CD4-positive, alpha-beta T cell (primary cell): ENCODE measurements around the gene PSRC1. TPM values are rescaled to one million over a fixed set of nuclear protein-coding genes. Genes with fewer than 3 reads are reported as not detected.

ENCODE experiments used
- ATAC-seq: fragments of 200-7000 bp; cut with Tn5 transposase; one replicate; pipeline ENCODE4 v1.10.0; 2022; ENCODE audit warnings: mild to moderate bottlenecking; ENCODE audit not compliant: poor library complexity
- CTCF ChIA-PET: fragments of 350-600 bp; sonication (Branson Sonifier 250); formaldehyde crosslinking; loops from one replicate; lab custom pipeline; 2021; ENCODE audit warnings: antibody characterized with exemption, inconsistent platforms; lab: Charles Lee
- POLR2A ChIA-PET: fragments of 350-600 bp; sonication (Branson Sonifier 250); formaldehyde crosslinking; loops from one replicate; lab custom pipeline; 2021; ENCODE audit warnings: antibody characterized with exemption, inconsistent platforms; lab: Charles Lee
- DNase-seq, 14 experiments: peaks; one replicate each; pipeline ENCODE4 v3.0.0-alpha.2; 2013 to 2020; ENCODE audit warnings: mixed read lengths in 2 of 14
- H3K27ac ChIP-seq, 2 donors: one replicate each; pipeline versions ENCODE4 v1.5.1 to v1.7.0; 2013; ENCODE audit warnings: low read length in 2 of 2, low read depth in 1 of 2, mild to moderate bottlenecking in 1 of 2
- H3K27me3 ChIP-seq, 2 experiments: 1 replicate in 1 of 2; 2 replicates in 1 of 2; pipeline versions ENCODE4 v1.6.1 to v1.7.0; 2013; ENCODE audit warnings: low read length in 2 of 2, control low read depth in 1 of 2, mild to moderate bottlenecking in 1 of 2, moderate library complexity in 1 of 2; ENCODE audit not compliant: insufficient read depth in 2 of 2, control insufficient read depth in 1 of 2
- H3K36me3 ChIP-seq: one replicate; pipeline ENCODE4 v1.6.1; 2013; ENCODE audit warnings: low read length, control low read depth; ENCODE audit not compliant: insufficient read depth
- H3K4me1 ChIP-seq: one replicate; pipeline ENCODE4 v1.6.1; 2013; ENCODE audit warnings: low read length, control low read depth; ENCODE audit not compliant: insufficient read depth
- H3K4me3 ChIP-seq: one replicate; pipeline ENCODE4 v1.5.1; 2013; ENCODE audit warnings: mild to moderate bottlenecking, low read length, moderate library complexity
- H3K9me3 ChIP-seq, 2 experiments: 1 replicate in 1 of 2; 2 replicates in 1 of 2; pipeline versions ENCODE4 v1.6.1 to v1.7.0; 2013; ENCODE audit warnings: low read length in 2 of 2, mild to moderate bottlenecking in 2 of 2, control low read depth in 1 of 2, moderate library complexity in 1 of 2; ENCODE audit not compliant: control insufficient read depth in 1 of 2, insufficient read depth in 1 of 2
- H3K27ac Mint-ChIP-seq: one replicate; pipeline ENCODE4 v1.8.0; 2020; ENCODE audit warnings: mixed read lengths
- H3K27me3 Mint-ChIP-seq: one replicate; pipeline ENCODE4 v1.8.0; 2021; ENCODE audit warnings: mixed read lengths
- H3K36me3 Mint-ChIP-seq: one replicate; pipeline ENCODE4 v1.8.0; 2021; ENCODE audit warnings: low read depth, mixed read lengths
- H3K4me1 Mint-ChIP-seq: one replicate; pipeline ENCODE4 v1.8.0; 2021; ENCODE audit warnings: low read depth, mixed read lengths
- H3K4me3 Mint-ChIP-seq: one replicate; pipeline ENCODE4 v1.8.0; 2020; ENCODE audit warnings: mild to moderate bottlenecking, mixed read lengths
- H3K9me3 Mint-ChIP-seq: one replicate; pipeline ENCODE4 v1.8.0; 2020; ENCODE audit warnings: mixed read lengths
- CTCF ChIP-seq: fragments of 200-600 bp; IDR thresholded peaks from one replicate; pipeline ENCODE4 v1.8.0; 2022; ENCODE audit warnings: antibody characterized with exemption, mild to moderate bottlenecking
- intact Hi-C, 2 experiments: fragments of 100-400 bp; cut with DNase I in 1 of 2; cut with micrococcal nuclease in 1 of 2; formaldehyde crosslinking; loops; one replicate each; pipeline versions ENCODE4 v1.15.1 to v1.9.0; 2023 to 2025; cut with DNase I, micrococcal nuclease
- total RNA-seq, 174 experiments: library from RNA in 2 of 174; stranded (reverse) in 2 of 174; gene quantifications; one replicate each; pipeline ENCODE4 v1.2.3 and lab custom pipeline; 2021 to 2026

The PSRC1 gene
- total RNA-seq, 2 experiments from 2014 or later = 0.22 to 0.91 TPM

GRCh38 chr1:109315288-109315687, 32.3 kb upstream of the PSRC1 start:
- Histone ChIP-seq H3K27ac (no peak overlapping the region), H3K4me1 (no peaks in the 10 kb centered on the region), H3K4me3 (no peak overlapping the region), H3K9me3 (no peaks in the 10 kb centered on the region), H3K36me3 (no peaks in the 10 kb centered on the region), H3K27me3 (no peaks in the 10 kb centered on the region)
- DNase-seq (no peak), ATAC-seq (no peak)
- CTCF ChIA-PET = no interaction called here
- H3K4me1 Mint-ChIP-seq = no peaks in the 10 kb centered on the region
- H3K4me3 Mint-ChIP-seq = no peak overlapping the region
- H3K27me3 Mint-ChIP-seq = no peaks in the 10 kb centered on the region
- no peak for TF ChIP-seq CTCF
- intact Hi-C loops = no loop called here
- H3K36me3 Mint-ChIP-seq = no peaks in the 10 kb centered on the region
- no peaks in the 10 kb centered on the region for H3K9me3 Mint-ChIP-seq
- POLR2A ChIA-PET = no interaction called here
- H3K27ac Mint-ChIP-seq = no peak overlapping the region

GRCh38 chr1:109314795-109315194, 31.9 kb upstream of the PSRC1 start:
- no peak for TF ChIP-seq CTCF
- ChIA-PET POLR2A (no interaction called here), CTCF (no interaction called here)
- intact Hi-C loops = no loop called here
- H3K36me3 ChIP-seq = no peaks in the 10 kb centered on the region
- DNase-seq (no peak), ATAC-seq (no peak)
- no peak overlapping the region for H3K27ac ChIP-seq
- Mint-ChIP-seq H3K9me3 (no peaks in the 10 kb centered on the region), H3K27me3 (no peaks in the 10 kb centered on the region), H3K4me1 (no peaks in the 10 kb centered on the region), H3K36me3 (no peaks in the 10 kb centered on the region), H3K4me3 (no peak overlapping the region), H3K27ac (no peak overlapping the region)
- H3K27me3 ChIP-seq = no peaks in the 10 kb centered on the region
- H3K4me3 ChIP-seq = no peak overlapping the region
- no peaks in the 10 kb centered on the region for H3K9me3 ChIP-seq
- no peaks in the 10 kb centered on the region for H3K4me1 ChIP-seq

GRCh38 chr1:109312978-109313775, 30.2 kb upstream of the PSRC1 start:
- ATAC-seq (no peak), DNase-seq (no peak)
- Histone ChIP-seq H3K27me3 (peaks cover 0 to 3% of the 10 kb centered on the region in 2 experiments), H3K27ac (no peak overlapping the region), H3K4me1 (no peaks in the 10 kb centered on the region), H3K4me3 (no peak overlapping the region), H3K36me3 (no peaks in the 10 kb centered on the region), H3K9me3 (no peaks in the 10 kb centered on the region)
- POLR2A ChIA-PET = no interaction called here
- CTCF ChIA-PET = no interaction called here
- Mint-ChIP-seq H3K4me1 (no peaks in the 10 kb centered on the region), H3K27me3 (peaks cover 7% of the 10 kb centered on the region), H3K27ac (no peak overlapping the region), H3K36me3 (no peaks in the 10 kb centered on the region), H3K4me3 (no peak overlapping the region), H3K9me3 (no peaks in the 10 kb centered on the region)
- intact Hi-C loops = no loop called here
- TF ChIP-seq CTCF = no peak
